ENCODE results near the gene CAPN5. TPM values are rescaled to one million over a fixed set of nuclear protein-coding genes. Genes with fewer than 3 reads are reported as not detected.

The CAPN5 gene
- total and polyA plus RNA-seq, 2 donors (not counting 1 experiment from before 2014, with no cell fraction given) = 17.5 to 20.4 TPM

- peaks cover 3% of the 10 kb centered on the region for H3K36me3 ChIP-seq (ENCODE audit: control insufficient read depth, insufficient read depth, low read length)
- peaks cover 17% of the 10 kb centered on the region for H3K79me2 ChIP-seq (ENCODE audit: control insufficient read depth, insufficient read depth, low read length)
- no peak overlapping the region for H3K27ac ChIP-seq (ENCODE audit: insufficient read depth, low read length)
- TF ChIP-seq EZH2 (IDR thresholded peaks at IDR 0.05; ENCODE audit: low read length, missing control alignments) = no peak
- no peak for TF ChIP-seq CTCF (conservative IDR thresholded peaks at IDR 0.05 in 1 of 2, IDR thresholded peaks at IDR 0.05 in 1 of 2; ENCODE audit: low read depth in 1 of 2, low read length in 2 of 2)
- no peaks in the 10 kb centered on the region for H3K27me3 ChIP-seq (ENCODE audit: control insufficient read depth, insufficient read depth, low read length)
- peaks cover 36% of the 10 kb centered on the region for H3K4me1 ChIP-seq (ENCODE audit: control insufficient read depth, extremely low read depth, insufficient read depth, low read length)
- no peak for DNase-seq (ENCODE audit: low read depth in 2 of 2)
- H3K9ac ChIP-seq (ENCODE audit: insufficient read depth, low read length) = no peak overlapping the region
- no peaks in the 10 kb centered on the region for H3K9me3 ChIP-seq (ENCODE audit: control insufficient read depth, insufficient read depth, low read depth, low read length)
- no peaks in the 10 kb centered on the region for H4K20me1 ChIP-seq (ENCODE audit: control insufficient read depth, extremely low read depth, insufficient read depth, low read length)
- H3K4me3 ChIP-seq (replicated peaks in 1 of 4; ENCODE audit: control extremely low read depth in 1 of 4, insufficient read depth in 1 of 4, low read depth in 3 of 4, low read length in 4 of 4) = no peak overlapping the region
- no peak overlapping the region for H3K4me2 ChIP-seq (ENCODE audit: extremely low read depth, insufficient read depth, low read length)
- H2AFZ ChIP-seq (ENCODE audit: low read length) = no peak overlapping the region
Observed at GRCh38 chr11:77071077-77071476, 4.3 kb downstream of the CAPN5 start.

DNA sequence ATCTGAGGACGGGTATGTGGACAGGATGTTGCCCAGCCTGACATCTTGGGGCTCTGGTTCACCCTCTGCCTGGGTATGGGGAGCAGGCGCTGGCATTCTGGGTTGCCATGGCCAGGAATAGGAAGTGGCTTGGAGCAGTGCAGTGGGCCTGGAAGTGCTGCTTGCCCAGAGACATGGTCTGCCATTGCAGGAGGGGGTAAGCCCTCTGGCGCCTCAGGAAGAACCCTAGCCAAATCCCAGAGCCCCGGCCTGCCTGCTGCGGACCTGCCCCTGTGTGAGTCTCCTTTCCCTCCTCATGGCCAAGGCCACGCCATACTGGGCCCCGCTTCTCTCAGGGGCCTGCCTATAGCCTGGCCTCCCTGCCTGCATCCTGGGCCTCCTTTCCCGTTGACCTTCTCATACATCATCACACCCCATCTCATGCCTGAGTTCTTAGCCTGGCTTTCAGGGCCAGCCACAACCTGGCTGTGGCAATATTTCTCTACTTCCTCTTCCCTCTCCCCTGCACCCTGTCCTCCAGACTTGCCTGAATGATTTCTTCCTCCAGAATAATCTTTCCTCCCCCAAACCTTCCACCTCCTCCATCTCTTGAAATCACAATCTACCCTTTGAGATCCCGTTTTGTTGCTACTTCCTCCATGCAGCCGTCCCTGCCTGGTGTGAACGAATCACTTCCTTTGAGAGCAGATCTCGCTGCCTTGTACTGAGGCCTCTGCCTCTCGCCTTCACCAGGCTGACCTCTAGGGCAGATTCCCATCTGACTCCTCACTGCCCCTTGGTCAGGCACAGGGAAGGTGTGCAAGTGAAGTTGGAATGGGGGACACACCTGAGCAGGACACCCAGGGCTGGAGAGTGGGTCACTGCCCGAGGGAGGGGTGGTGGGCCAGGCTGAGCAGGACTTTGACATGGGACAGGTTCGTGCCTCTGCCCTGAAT lies 5.2 kb downstream of the CAPN5 start:
- Histone ChIP-seq H3K4me2 (ENCODE audit: extremely low read depth, insufficient read depth, low read length) (peak overlapping the region; percentile 37), H4K20me1 (ENCODE audit: control insufficient read depth, extremely low read depth, insufficient read depth, low read length) (no peaks in the 10 kb centered on the region), H3K9ac (ENCODE audit: insufficient read depth, low read length) (no peak overlapping the region), H2AFZ (ENCODE audit: low read length) (peak overlapping the region; percentile 10), H3K9me3 (ENCODE audit: control insufficient read depth, insufficient read depth, low read depth, low read length) (no peaks in the 10 kb centered on the region), H3K4me1 (ENCODE audit: control insufficient read depth, extremely low read depth, insufficient read depth, low read length) (peaks cover 36% of the 10 kb centered on the region), H3K36me3 (ENCODE audit: control insufficient read depth, insufficient read depth, low read length) (peaks cover 3% of the 10 kb centered on the region), H3K27me3 (ENCODE audit: control insufficient read depth, insufficient read depth, low read length) (no peaks in the 10 kb centered on the region), H3K79me2 (ENCODE audit: control insufficient read depth, insufficient read depth, low read length) (peaks cover 17% of the 10 kb centered on the region), H3K27ac (ENCODE audit: insufficient read depth, low read length) (peak overlapping the region; percentile 94), H3K4me3 (replicated peaks in 1 of 4; ENCODE audit: control extremely low read depth in 1 of 4, insufficient read depth in 1 of 4, low read depth in 3 of 4, low read length in 4 of 4) (no peak overlapping the region)
- no peak for TF ChIP-seq CTCF (conservative IDR thresholded peaks at IDR 0.05 in 1 of 2, IDR thresholded peaks at IDR 0.05 in 1 of 2; ENCODE audit: low read depth in 1 of 2, low read length in 2 of 2)
- TF ChIP-seq EZH2 (IDR thresholded peaks at IDR 0.05; ENCODE audit: low read length, missing control alignments) = no peak
- peak in 1 of 2 donors; percentile 19 for DNase-seq (ENCODE audit: low read depth in 2 of 2)

GRCh38 chr11:77072851-77073327 lies 6.1 kb downstream of the CAPN5 start:
- Histone ChIP-seq H3K27ac (ENCODE audit: insufficient read depth, low read length) (peak overlapping the region; percentile 94), H3K79me2 (ENCODE audit: control insufficient read depth, insufficient read depth, low read length) (peaks cover 11% of the 10 kb centered on the region), H2AFZ (ENCODE audit: low read length) (no peak overlapping the region), H4K20me1 (ENCODE audit: control insufficient read depth, extremely low read depth, insufficient read depth, low read length) (no peaks in the 10 kb centered on the region), H3K9ac (ENCODE audit: insufficient read depth, low read length) (no peak overlapping the region), H3K4me1 (ENCODE audit: control insufficient read depth, extremely low read depth, insufficient read depth, low read length) (peaks cover 34% of the 10 kb centered on the region), H3K9me3 (ENCODE audit: control insufficient read depth, insufficient read depth, low read depth, low read length) (no peaks in the 10 kb centered on the region), H3K36me3 (ENCODE audit: control insufficient read depth, insufficient read depth, low read length) (peaks cover 3% of the 10 kb centered on the region), H3K27me3 (ENCODE audit: control insufficient read depth, insufficient read depth, low read length) (no peaks in the 10 kb centered on the region), H3K4me2 (ENCODE audit: extremely low read depth, insufficient read depth, low read length) (peak overlapping the region; percentile 33), H3K4me3 (replicated peaks in 1 of 4; ENCODE audit: control extremely low read depth in 1 of 4, insufficient read depth in 1 of 4, low read depth in 3 of 4, low read length in 4 of 4) (no peak overlapping the region)
- TF ChIP-seq CTCF (conservative IDR thresholded peaks at IDR 0.05 in 1 of 2, IDR thresholded peaks at IDR 0.05 in 1 of 2; ENCODE audit: low read depth in 1 of 2, low read length in 2 of 2) (no peak), EZH2 (IDR thresholded peaks at IDR 0.05; ENCODE audit: low read length, missing control alignments) (no peak)
- no peak for DNase-seq (ENCODE audit: low read depth in 2 of 2)

Measured in fibroblast of lung (primary cell).